Hepatocyte (in vitro differentiated cells): ENCODE measurements around the gene NOX5.

Experiments used
- CTCF ChIP-seq: fragments of 200-600 bp; sonication (generic); IDR thresholded peaks from 2 replicates; pipeline ENCODE4 v1.5.1; 2016; ENCODE audit warnings: antibody characterized with exemption, mild to moderate bottlenecking; ENCODE audit not compliant: poor library complexity
- EZH2 ChIP-seq: fragments of 200-600 bp; sonication (generic); IDR thresholded peaks from 2 replicates; pipeline ENCODE4 v1.6.1; 2016; ENCODE audit warnings: antibody characterized with exemption, mild to moderate bottlenecking, borderline replicate concordance
- EZH2phosphoT487 ChIP-seq: fragments of 200-600 bp; sonication (generic); IDR thresholded peaks from one replicate; pipeline ENCODE4 v1.6.1; 2018; ENCODE audit warnings: antibody characterized with exemption, mild to moderate bottlenecking, low read depth, moderate library complexity; ENCODE audit not compliant: unreplicated experiment, severe bottlenecking

DNA sequence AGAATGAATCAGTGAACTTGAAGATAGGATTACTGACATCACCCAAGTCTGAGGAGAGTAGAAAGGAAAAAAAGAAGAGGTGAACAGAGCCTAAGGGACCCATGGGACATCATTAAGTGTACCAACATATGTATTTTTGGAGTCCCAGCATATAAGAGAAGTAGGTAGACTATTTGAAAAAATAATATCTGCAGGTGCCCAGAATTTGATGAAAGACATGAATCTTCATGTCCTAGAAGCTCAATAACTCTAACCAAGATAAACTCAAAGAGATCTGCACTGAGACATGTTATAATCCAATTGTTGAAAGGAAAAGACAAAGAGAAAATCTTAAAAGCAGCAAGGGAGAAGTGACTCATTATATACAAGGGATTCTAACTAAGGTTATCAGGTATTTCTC, 45.2 kb upstream of the NOX5 start:
- TF ChIP-seq CTCF (no peak), EZH2 (no peak), EZH2phosphoT487 (no peak)
